Osteoblast (primary cell): ENCODE results near the gene FAM186B. TPM values are rescaled to one million over a fixed set of nuclear protein-coding genes. Genes with fewer than 3 reads are reported as not detected.
A peak's percentile ranks its signal among the peaks of the same experiment; 100 is the strongest.

Experiments used
- DNase-seq: peaks from one replicate; pipeline ENCODE4 v3.0.0; 2011; ENCODE audit warnings: low spot score, mixed read lengths; ENCODE audit not compliant: insufficient read length; ENCODE audit errors: missing footprints
- H2AFZ ChIP-seq: 2 replicates; pipeline ENCODE4 v1.6.0; 2011; ENCODE audit warnings: mild to moderate bottlenecking, low read length
- H3K27ac ChIP-seq: 2 replicates; pipeline ENCODE4 v1.5.1; 2011; ENCODE audit warnings: mild to moderate bottlenecking, low read depth, low read length, moderate library complexity
- H3K27me3 ChIP-seq: 2 replicates; pipeline ENCODE4 v1.6.0; 2012; ENCODE audit warnings: mild to moderate bottlenecking, control low read depth, inconsistent platforms, low read length, moderate library complexity; ENCODE audit not compliant: insufficient read depth
- H3K36me3 ChIP-seq: 2 replicates; pipeline ENCODE4 v1.5.1; 2011; ENCODE audit warnings: mild to moderate bottlenecking, low read length, control low read depth, moderate library complexity; ENCODE audit not compliant: insufficient read depth
- H3K4me1 ChIP-seq: 2 replicates; pipeline ENCODE4 v1.5.1; 2011; ENCODE audit warnings: mild to moderate bottlenecking, low read length, control low read depth, moderate library complexity; ENCODE audit not compliant: insufficient read depth
- H3K4me2 ChIP-seq: 2 replicates; pipeline ENCODE4 v1.6.0; 2011; ENCODE audit warnings: mild to moderate bottlenecking, low read length; ENCODE audit not compliant: insufficient read depth
- H3K4me3 ChIP-seq: fragments of 200-600 bp; sonication (generic); 3 replicates; pipeline ENCODE4 v1.5.1; 2012; ENCODE audit warnings: mild to moderate bottlenecking, low read length, inconsistent platforms; ENCODE audit not compliant: insufficient read depth
- H3K79me2 ChIP-seq: 2 replicates; pipeline ENCODE4 v1.6.0; 2012; ENCODE audit warnings: mild to moderate bottlenecking, low read length, control low read depth, inconsistent platforms; ENCODE audit not compliant: insufficient read depth
- H3K9me3 ChIP-seq: 2 replicates; pipeline ENCODE4 v1.5.1; 2011; ENCODE audit warnings: low read depth, low read length, control low read depth
- H4K20me1 ChIP-seq: 2 replicates; pipeline ENCODE4 v1.6.0; 2012; ENCODE audit warnings: mild to moderate bottlenecking, low read length, control low read depth; ENCODE audit not compliant: insufficient read depth
- CTCF ChIP-seq: IDR thresholded peaks from 2 replicates; pipeline ENCODE4 v1.5.1; 2011; ENCODE audit warnings: mild to moderate bottlenecking, low read depth, low read length, moderate library complexity; ENCODE audit errors: extremely low read depth
- total RNA-seq: library from RNA; depleted of rRNA; stranded (reverse); fragments of >200 nt; gene quantifications from 2 replicates; pipeline ENCODE4 v1.2.3, GENCODE V29; 2012

FAM186B gene
- total RNA-seq, 1 donor, result 0.72 TPM

DNA sequence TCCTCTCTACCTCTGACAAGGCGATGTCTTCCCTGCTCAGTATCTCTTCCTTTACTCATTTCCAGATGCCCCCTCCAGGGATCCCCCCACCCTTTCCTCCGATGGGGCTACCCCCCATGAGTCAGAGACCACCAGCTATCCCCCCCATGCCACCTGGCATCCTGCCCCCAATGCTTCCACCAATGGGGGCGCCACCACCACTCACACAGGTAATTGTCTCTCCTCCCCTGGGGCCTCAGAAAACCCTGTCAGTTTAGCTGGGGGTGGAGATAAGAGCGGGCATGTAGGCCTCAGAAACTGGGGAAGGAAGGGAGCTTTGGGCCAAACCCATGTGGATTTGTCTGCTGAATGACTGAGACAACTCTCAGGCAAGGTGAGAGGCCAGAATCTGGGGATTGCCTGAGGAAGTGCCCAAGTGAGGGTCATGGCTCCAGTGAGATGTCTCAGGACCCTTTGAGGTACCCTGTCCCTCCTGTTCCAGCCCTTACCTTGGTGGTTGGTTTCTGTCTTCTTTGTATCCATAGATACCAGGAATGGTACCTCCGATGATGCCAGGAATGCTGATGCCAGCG lies 26.0 kb upstream of the FAM186B start:
- Histone ChIP-seq H2AFZ (no peak overlapping the region), H3K79me2 (no peaks in the 10 kb centered on the region), H3K4me3 (no peak overlapping the region), H3K9me3 (no peaks in the 10 kb centered on the region), H3K27me3 (no peaks in the 10 kb centered on the region), H3K36me3 (no peaks in the 10 kb centered on the region), H3K27ac (no peak overlapping the region), H3K4me2 (no peak overlapping the region), H4K20me1 (peaks cover 14% of the 10 kb centered on the region), H3K4me1 (peaks cover 10% of the 10 kb centered on the region)
- peak; percentile 51 for DNase-seq
- TF ChIP-seq CTCF, result no peak

DNA sequence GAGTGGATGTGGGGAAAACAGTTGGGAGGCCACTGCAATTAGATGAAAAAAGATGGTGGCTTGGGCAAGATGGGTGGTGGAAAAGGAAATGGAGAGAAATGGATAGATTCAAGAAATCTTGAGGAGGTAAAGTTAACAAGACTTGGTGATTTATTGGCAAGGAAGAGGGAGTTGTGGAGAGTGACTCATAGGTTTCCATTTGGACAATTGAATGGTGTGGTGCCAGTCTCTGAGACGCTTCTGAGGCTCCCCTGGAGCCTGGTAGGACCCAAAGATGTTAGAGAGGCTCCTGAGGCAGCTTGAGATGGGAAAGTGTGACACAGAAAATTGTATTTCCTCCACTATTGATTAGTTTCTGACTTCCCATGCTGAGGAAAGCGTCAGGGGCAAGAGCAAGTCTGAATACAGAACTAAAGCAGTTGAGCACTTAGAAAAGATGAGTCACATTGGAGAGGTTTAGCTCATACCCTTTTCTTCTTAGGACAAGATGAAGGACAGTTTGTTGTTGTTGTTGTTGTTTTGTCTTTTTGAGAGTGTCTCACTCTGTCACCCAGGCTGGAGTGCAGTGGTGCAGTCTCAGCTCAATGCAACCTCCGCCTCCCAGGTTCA lies 22.4 kb upstream of the FAM186B start:
- Histone ChIP-seq H3K36me3 (no peaks in the 10 kb centered on the region), H3K9me3 (no peaks in the 10 kb centered on the region), H3K27ac (no peak overlapping the region), H3K4me1 (peaks cover 22% of the 10 kb centered on the region), H3K27me3 (no peaks in the 10 kb centered on the region), H2AFZ (no peak overlapping the region), H3K4me3 (no peak overlapping the region), H3K4me2 (peak overlapping the region; percentile 28), H3K79me2 (no peaks in the 10 kb centered on the region), H4K20me1 (peaks cover 21% of the 10 kb centered on the region)
- TF ChIP-seq CTCF, result no peak
- DNase-seq, result peak; percentile 93

DNA sequence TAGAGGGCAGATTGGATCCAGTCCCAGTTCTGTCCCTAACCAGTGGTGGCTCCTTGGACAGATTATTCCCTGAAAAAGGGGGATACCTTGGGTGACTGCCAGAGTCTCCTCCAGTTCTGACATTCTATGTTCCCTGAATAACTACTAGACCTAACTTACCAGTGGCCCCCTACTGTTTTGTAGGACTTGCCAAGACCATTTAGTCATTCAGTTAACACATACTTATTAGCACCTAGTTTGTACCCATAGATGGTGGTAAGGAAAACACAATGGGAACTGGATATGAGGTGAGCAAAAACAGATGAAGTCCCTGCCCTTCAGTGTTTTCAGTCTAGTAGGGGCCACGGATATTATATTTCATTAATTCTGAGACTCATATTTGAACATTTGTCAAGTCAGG lies 21.4 kb upstream of the FAM186B start:
- no peak overlapping the region for H2AFZ ChIP-seq
- peaks cover 31% of the 10 kb centered on the region for H3K4me1 ChIP-seq
- H3K36me3 ChIP-seq, result no peaks in the 10 kb centered on the region
- H4K20me1 ChIP-seq, result peaks cover 21% of the 10 kb centered on the region
- H3K4me3 ChIP-seq, result no peak overlapping the region
- no peak for DNase-seq
- TF ChIP-seq CTCF, result no peak
- no peaks in the 10 kb centered on the region for H3K9me3 ChIP-seq
- no peak overlapping the region for H3K4me2 ChIP-seq
- H3K27ac ChIP-seq, result no peak overlapping the region
- H3K79me2 ChIP-seq, result no peaks in the 10 kb centered on the region
- H3K27me3 ChIP-seq, result no peaks in the 10 kb centered on the region

- no peak for DNase-seq
- TF ChIP-seq CTCF, result peak; percentile 14
- no peak overlapping the region for H2AFZ ChIP-seq
- H3K9me3 ChIP-seq, result no peaks in the 10 kb centered on the region
- no peak overlapping the region for H3K4me3 ChIP-seq
- peaks cover 21% of the 10 kb centered on the region for H4K20me1 ChIP-seq
- H3K79me2 ChIP-seq, result no peaks in the 10 kb centered on the region
- H3K36me3 ChIP-seq, result no peaks in the 10 kb centered on the region
- H3K4me2 ChIP-seq, result no peak overlapping the region
- peaks cover 35% of the 10 kb centered on the region for H3K4me1 ChIP-seq
- H3K27ac ChIP-seq, result no peak overlapping the region
- no peaks in the 10 kb centered on the region for H3K27me3 ChIP-seq
Measured at GRCh38 chr12:49626169-49626835, 20.9 kb upstream of the FAM186B start.
